ENCODE results near the gene RTL10.

GRCh38 chr22:19807161-19807913, 47.3 kb downstream of the RTL10 start:
- TF ChIP-seq CTCF (conservative IDR thresholded peaks at IDR 0.05) (no peak), ZFX (IDR thresholded peaks at IDR 0.05) (no peak)
